ENCODE data around the gene ADGB.
"Not testable (repeated sequence)": the region's sequence is repeated elsewhere in the genome, so short reads cannot be mapped to it uniquely, and the experiment has no call there.

GRCh38 chr6:146812811-146813321 lies 214.1 kb downstream of the ADGB start:
- TF ChIP-seq POLR2A, TAF1, POLR2AphosphoS5 (IDR thresholded peaks at IDR 0.05; ENCODE audit: low read depth, low read length): not testable (repeated sequence)

Measured in GM12891 (cell line).